ENCODE results near the gene NOLC1.

DNA sequence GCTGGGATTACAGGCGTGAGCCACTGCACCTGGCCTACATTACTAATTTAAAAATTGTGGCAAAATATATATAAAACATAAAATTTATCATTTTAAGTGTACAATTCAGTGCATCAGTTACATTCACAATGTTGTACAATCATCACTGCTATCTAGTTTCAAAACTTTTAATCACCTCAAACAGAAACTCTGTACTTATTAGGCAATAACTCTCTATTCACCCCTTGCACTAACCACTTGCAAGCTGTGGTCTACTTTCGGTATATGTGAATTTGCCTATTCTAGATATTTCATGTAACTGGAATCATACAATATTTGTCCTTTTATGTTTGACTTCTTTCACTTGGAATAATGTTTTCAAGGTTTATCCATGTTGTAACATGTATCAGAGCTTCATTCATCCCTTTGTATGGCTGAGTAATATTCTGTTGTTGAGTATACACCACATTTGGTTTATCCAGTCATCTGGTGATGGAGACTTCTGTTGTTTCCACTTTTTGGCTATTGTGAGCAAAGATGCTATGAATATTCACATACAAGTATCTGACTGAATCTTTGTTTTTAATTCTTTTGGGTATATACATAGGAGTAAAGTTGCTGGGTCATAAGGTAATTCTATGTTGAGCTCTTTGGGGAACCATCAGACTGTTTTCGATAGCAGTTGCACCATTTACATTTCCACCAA is 59.6 kb downstream of the NOLC1 start:
- TF ChIP-seq CTCF (IDR thresholded peaks at IDR 0.05) (no peak), POLR2A (IDR thresholded peaks at IDR 0.05) (no peak)

Data from thyroid gland (tissue), 4 donors.